ENCODE measurements around the gene RETNLB.

RETNLB gene

GRCh38 chr3:108757404-108757982, at the start of gene RETNLB:
RETNLB (minus strand) TSS chr3:108757410; CDS start chr3:108757185, 225 bp downstream.
- DNase-seq, result no peak
- in situ Hi-C loops (cut with HindIII; ENCODE audit: low pct_ligation_motif_present, low pct_unique_long_range_greater_than_20kb, low sequenced_read_pairs), result no loop called here

- no peak for DNase-seq
Measured at GRCh38 chr3:108806316-108806715, 49.1 kb upstream of the RETNLB start.

GRCh38 chr3:108804966-108805365, 47.8 kb upstream of the RETNLB start:
- DNase-seq, result no peak
- in situ Hi-C loops (cut with HindIII; ENCODE audit: low pct_ligation_motif_present, low pct_unique_long_range_greater_than_20kb, low sequenced_read_pairs), result no loop called here

More at GRCh38 chr3:108806316-108806715, 49.1 kb upstream of the RETNLB start:
- in situ Hi-C loops (cut with HindIII; ENCODE audit: low pct_ligation_motif_present, low pct_unique_long_range_greater_than_20kb, low sequenced_read_pairs), result no loop called here

GRCh38 chr3:108804437-108804836, 47.2 kb upstream of the RETNLB start:
- peak; percentile 1 for DNase-seq
- in situ Hi-C loops (cut with HindIII; ENCODE audit: low pct_ligation_motif_present, low pct_unique_long_range_greater_than_20kb, low sequenced_read_pairs), result no loop called here

- in situ Hi-C loops (cut with HindIII; ENCODE audit: low pct_ligation_motif_present, low pct_unique_long_range_greater_than_20kb, low sequenced_read_pairs), result no loop called here
- no peak for DNase-seq
Measured at GRCh38 chr3:108791473-108791872, 34.3 kb upstream of the RETNLB start.

- DNase-seq, result no peak
- in situ Hi-C loops (cut with HindIII; ENCODE audit: low pct_ligation_motif_present, low pct_unique_long_range_greater_than_20kb, low sequenced_read_pairs), result no loop called here
Measured at GRCh38 chr3:108780235-108780634, 23.0 kb upstream of the RETNLB start.

GRCh38 chr3:108779496-108779895, 22.3 kb upstream of the RETNLB start:
- in situ Hi-C loops (cut with HindIII; ENCODE audit: low pct_ligation_motif_present, low pct_unique_long_range_greater_than_20kb, low sequenced_read_pairs), result no loop called here
- DNase-seq, result no peak

GRCh38 chr3:108775649-108776048, 18.4 kb upstream of the RETNLB start:
- in situ Hi-C loops (cut with HindIII; ENCODE audit: low pct_ligation_motif_present, low pct_unique_long_range_greater_than_20kb, low sequenced_read_pairs), result no loop called here
- DNase-seq, result no peak

GRCh38 chr3:108767253-108767652, 10.0 kb upstream of the RETNLB start:
- in situ Hi-C loops (cut with HindIII; ENCODE audit: low pct_ligation_motif_present, low pct_unique_long_range_greater_than_20kb, low sequenced_read_pairs), result no loop called here
- DNase-seq, result no peak

GRCh38 chr3:108755686-108756085, 1.5 kb downstream of the RETNLB start:
- no peak for DNase-seq
- in situ Hi-C loops (cut with HindIII; ENCODE audit: low pct_ligation_motif_present, low pct_unique_long_range_greater_than_20kb, low sequenced_read_pairs), result no loop called here

- in situ Hi-C loops (cut with HindIII; ENCODE audit: low pct_ligation_motif_present, low pct_unique_long_range_greater_than_20kb, low sequenced_read_pairs), result no loop called here
- no peak for DNase-seq
Measured at GRCh38 chr3:108744762-108745161, 12.4 kb downstream of the RETNLB start.

GRCh38 chr3:108742929-108743328, 14.3 kb downstream of the RETNLB start:
- in situ Hi-C loops (cut with HindIII; ENCODE audit: low pct_ligation_motif_present, low pct_unique_long_range_greater_than_20kb, low sequenced_read_pairs), result no loop called here
- no peak for DNase-seq

GRCh38 chr3:108736821-108737220, 20.4 kb downstream of the RETNLB start:
- no peak for DNase-seq
- in situ Hi-C loops (cut with HindIII; ENCODE audit: low pct_ligation_motif_present, low pct_unique_long_range_greater_than_20kb, low sequenced_read_pairs), result no loop called here

- in situ Hi-C loops (cut with HindIII; ENCODE audit: low pct_ligation_motif_present, low pct_unique_long_range_greater_than_20kb, low sequenced_read_pairs), result no loop called here
- no peak for DNase-seq
Measured at GRCh38 chr3:108728934-108729333, 28.3 kb downstream of the RETNLB start.

GRCh38 chr3:108728105-108728504, 29.1 kb downstream of the RETNLB start:
- in situ Hi-C loops (cut with HindIII; ENCODE audit: low pct_ligation_motif_present, low pct_unique_long_range_greater_than_20kb, low sequenced_read_pairs), result no loop called here
- DNase-seq, result no peak

GRCh38 chr3:108724101-108724500, 33.1 kb downstream of the RETNLB start:
- no peak for DNase-seq
- in situ Hi-C loops (cut with HindIII; ENCODE audit: low pct_ligation_motif_present, low pct_unique_long_range_greater_than_20kb, low sequenced_read_pairs), result no loop called here

- DNase-seq, result no peak
- in situ Hi-C loops (cut with HindIII; ENCODE audit: low pct_ligation_motif_present, low pct_unique_long_range_greater_than_20kb, low sequenced_read_pairs), result no loop called here
Measured at GRCh38 chr3:108722724-108723123, 34.5 kb downstream of the RETNLB start.

GRCh38 chr3:108719178-108719806, 37.9 kb downstream of the RETNLB start:
- no peak for DNase-seq
- in situ Hi-C loops (cut with HindIII; ENCODE audit: low pct_ligation_motif_present, low pct_unique_long_range_greater_than_20kb, low sequenced_read_pairs), result no loop called here

GRCh38 chr3:108718454-108718853, 38.8 kb downstream of the RETNLB start:
- DNase-seq, result no peak
- in situ Hi-C loops (cut with HindIII; ENCODE audit: low pct_ligation_motif_present, low pct_unique_long_range_greater_than_20kb, low sequenced_read_pairs), result no loop called here

GRCh38 chr3:108713816-108714215, 43.4 kb downstream of the RETNLB start:
- in situ Hi-C loops (cut with HindIII; ENCODE audit: low pct_ligation_motif_present, low pct_unique_long_range_greater_than_20kb, low sequenced_read_pairs), result no loop called here

More at GRCh38 chr3:108713816-108714215, 43.4 kb downstream of the RETNLB start:
- DNase-seq, result no peak

Measured in ACHN (cell line).